GM12892 (cell line): Measurements from ENCODE around the gene RGPD4.

Experiments
- POLR2A ChIP-seq: IDR thresholded peaks from 2 replicates; pipeline ENCODE4 v1.6.1; 2011; ENCODE audit warnings: low read depth, low read length, control low read depth
- POLR2AphosphoS5 ChIP-seq: IDR thresholded peaks from 2 replicates; pipeline ENCODE4 v1.6.1; 2011; ENCODE audit warnings: low read depth, low read length, control low read depth
- TAF1 ChIP-seq: IDR thresholded peaks from 2 replicates; pipeline ENCODE4 v1.6.1; 2011; ENCODE audit warnings: low read depth, mild to moderate bottlenecking, control low read depth, low read length, borderline replicate concordance

GRCh38 chr2:107825206-107825563, 1.5 kb upstream of the RGPD4 start:
- TF ChIP-seq POLR2A, result no peak
- no peak for TF ChIP-seq POLR2AphosphoS5
- TF ChIP-seq TAF1, result no peak
